ENCODE results near the gene TMBIM1.

DNA sequence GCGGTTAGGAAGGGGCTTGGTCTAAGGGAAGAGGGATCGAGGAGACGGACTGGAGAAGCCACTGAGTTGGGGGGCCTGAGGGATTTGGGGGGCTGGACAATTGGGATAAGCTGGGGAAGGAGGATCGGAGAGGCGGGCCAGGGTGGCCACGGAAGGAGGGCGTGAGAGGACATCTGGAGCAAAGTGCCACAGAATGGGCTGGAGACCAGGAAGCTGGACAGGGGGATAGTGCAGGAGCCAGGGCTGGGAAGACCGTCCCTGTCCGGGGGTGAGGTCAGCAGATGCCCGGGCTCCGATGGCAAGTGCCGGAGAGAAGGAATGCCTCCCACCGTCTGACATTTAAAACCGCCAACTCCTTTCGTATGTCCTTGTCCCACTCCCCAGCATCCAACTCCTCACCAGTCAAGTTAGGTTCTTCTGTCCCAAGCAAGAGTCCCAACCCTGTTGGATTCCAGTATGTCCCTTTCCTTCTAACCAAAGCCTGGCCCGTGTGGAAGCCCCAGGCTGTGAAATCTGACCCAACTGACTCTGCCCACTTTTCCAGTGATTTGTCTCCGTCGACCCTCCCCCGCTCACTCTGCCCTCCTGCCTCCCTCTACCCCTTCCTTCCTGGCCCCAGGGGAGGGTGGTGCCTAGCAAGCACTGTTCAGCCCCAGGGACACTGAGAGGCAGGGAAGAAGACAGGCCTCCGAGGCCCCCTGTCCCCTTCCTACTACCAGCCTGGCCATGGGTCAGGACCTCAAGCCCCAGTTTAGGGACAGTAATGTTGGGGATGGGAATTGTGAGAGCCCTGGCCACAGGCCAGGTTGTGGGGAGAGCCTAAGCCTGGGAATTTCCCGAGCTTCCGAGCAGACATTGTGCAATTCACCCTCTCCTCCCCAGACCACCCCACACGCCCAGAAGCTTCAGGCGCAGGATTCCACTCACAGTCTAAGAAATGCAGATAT lies 31.5 kb upstream of the TMBIM1 start:
- TF ChIP-seq CTCF (IDR thresholded peaks at IDR 0.05) (no peak), POLR2AphosphoS5 (IDR thresholded peaks at IDR 0.05) (peak in 1 of 3 donors; percentile 14), POLR2A (IDR thresholded peaks at IDR 0.05) (no peak)

Measured in breast epithelium (tissue), 3 donors.